HG03342 (cell line): ENCODE data around the gene ERFE.

Experiments used
- ATAC-seq: cut with Tn5 transposase; IDR thresholded peaks from one replicate; pipeline ENCODE4 v1.9.1; 2021; ENCODE audit warnings: mild to moderate bottlenecking, moderate library complexity; ENCODE audit not compliant: unreplicated experiment

The ERFE gene

DNA sequence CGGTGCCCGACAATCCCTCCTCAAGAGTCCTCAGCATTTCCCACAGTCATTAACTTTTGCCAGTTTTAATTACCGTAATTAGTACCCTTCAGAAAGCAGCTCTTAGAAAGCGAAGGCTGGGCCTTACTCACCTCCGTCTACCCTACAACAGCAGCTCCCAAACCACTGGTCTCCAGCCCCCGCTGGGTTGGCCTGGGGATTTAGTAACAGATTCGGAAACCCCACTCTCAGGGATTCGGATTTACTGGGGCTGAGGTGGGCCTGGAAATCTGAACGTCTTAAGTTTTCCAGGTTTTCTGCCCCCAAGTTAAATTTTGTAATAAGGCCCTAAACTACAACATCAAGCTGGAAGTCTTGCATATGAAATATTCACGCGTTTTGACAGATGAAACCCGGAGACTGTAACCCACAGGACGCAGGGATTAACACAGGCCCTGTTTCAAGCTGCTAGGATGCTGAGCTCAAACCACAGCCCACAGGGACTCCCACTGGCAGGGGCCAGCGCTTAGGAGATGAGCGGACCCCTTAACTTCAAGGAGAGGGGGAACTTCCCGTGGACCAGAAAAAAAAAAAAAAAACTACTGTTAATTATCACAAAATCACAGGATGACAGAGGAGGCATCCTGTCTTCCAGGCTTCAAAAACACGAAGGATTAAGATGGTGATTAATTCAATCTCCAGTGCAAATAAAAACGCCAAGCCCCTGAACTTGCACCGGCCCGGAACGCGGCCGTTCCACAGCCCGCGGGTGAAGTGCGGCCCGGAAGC is 43.7 kb downstream of the ERFE start:
- ATAC-seq = no peak

DNA sequence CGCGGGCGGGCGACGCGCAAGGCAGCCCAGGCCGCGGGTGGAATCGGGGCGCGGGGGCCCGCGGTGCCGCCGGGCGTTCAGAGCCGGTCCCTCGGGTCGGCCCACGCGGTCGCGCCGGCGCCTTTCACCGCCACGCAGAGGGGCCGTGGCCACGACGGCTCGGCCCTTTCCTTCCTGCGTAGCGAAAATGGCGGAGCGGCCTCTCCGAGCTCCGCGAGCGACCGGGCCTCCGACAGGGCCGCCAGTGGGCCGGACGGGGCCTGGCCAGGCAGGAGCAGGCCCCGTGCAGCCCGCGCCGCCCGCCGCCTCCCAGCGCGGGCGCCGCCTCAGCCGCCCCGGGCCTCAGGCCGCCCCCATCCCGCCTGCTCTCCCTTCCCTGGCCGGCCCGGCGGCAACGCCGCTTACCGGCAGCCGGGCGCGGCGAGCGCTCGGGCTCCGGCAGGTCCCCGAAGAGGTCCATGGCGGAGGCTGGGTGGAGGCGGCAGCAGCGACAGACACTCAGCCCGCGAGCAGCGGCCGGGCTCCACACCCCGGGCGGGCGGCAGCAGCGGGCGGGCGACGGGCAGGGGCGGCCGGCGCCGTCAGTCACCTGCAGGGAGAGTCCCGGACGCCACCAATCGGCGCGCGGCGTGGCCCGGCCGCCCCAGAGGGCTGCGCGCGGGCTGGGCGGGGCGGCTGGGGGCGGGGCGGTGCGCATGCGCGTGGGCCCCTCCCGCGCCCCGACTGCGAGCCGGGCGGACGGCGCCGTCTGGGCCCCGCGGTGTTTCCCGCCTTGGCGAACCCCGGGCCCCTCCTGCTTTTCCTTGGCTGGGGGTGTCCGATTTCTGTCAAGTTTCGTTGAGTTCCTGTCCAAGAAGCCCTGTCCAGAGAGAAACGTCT is 44.6 kb downstream of the ERFE start, which contains the start of gene ILKAP:
Gene ILKAP (minus strand): TSS at position 602 of the 879 bp plus-strand sequence. CDS start 142 bp downstream, at position 460.
- ATAC-seq = peak; percentile 95

DNA sequence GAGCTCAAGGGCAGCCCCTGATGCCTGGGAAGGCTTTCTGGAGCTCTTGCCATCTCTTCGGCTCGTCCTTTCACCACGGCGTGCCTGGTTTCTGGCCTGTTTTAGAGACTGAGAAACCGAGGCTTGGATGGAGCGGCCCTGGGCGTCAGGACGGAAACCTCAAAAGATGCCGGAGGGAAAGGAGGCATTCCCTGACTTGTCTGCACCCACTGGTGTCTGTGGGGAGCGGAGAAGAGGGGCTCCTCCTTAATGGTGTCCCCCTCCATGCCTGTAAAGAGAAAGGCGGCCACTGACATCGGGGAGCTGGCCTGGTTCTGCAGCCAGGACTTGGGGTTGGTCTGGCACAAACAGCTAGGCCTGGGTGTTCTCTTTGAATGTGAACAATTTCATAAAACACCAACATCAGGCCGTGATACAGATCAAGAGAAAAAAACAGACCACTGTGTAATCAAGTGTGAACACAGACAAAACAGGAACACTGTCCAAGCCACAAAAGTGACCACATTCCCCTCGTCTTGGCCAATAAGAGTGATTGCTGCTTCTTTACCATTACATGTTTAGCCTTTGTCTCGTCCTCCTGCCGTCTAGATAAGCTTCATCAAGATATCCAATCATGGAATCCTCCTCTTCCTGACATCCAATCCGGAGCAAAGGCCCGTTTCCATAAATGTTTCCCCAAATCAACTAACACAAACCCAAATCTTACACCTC is 45.4 kb downstream of the ERFE start:
- ATAC-seq = no peak

DNA sequence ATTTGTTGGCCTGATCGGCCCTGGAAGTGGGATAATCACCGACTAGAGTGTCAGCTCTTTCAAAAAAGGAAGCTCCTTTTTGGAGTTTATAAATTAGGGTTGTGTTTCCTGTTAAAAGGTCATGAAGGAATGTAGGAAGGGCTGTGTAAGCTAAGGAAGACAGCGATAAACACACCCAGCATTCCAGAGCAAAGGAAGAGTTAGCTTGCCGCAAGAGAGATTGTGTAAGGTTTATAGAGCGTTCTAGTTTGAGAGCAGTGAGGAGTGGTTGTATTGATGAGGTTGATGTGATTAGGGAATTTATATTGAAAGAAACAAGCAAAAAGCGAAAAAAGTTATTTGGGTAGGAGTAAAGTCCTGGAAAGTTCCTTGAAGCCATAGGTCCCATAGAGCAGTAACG is 48.2 kb downstream of the ERFE start:
- no peak for ATAC-seq

DNA sequence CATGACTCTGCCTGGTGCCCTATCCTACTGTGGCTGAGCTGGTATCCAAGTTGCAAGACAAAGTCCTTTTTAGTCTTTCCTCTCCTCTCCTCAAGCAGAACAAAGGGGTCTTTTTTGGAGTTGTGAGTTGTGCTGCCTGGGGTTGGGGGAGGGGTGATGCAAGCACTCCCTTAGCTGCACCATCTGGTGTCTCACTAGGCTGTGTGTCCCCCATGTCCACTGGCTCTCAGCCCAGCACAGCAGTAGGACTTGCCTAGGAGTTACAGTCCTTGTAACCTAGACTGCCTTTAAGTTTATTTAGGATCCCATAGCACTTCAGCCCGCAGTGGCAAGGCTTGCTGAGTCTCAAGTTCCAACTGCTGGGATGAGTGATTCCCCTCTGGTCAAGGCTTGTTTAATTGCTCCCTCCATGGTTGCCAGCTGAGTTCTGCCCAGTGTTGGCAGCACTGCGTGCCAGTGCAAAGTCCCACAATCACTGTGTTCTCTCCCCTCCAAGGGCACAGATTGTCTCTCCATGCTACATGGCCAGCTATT is 57.9 kb downstream of the ERFE start:
- ATAC-seq = no peak
